Activated naive CD4-positive, alpha-beta T cell treated with anti-CD3 and anti-CD28 coated beads for 36 hours (primary cell): ENCODE results near the gene DMAC2L. TPM values are rescaled to one million over a fixed set of nuclear protein-coding genes. Genes with fewer than 3 reads are reported as not detected.
"Not testable (repeated sequence)": the region's sequence is repeated elsewhere in the genome, so short reads cannot be mapped to it uniquely, and the experiment has no call there.

Experiments used
- CTCF ChIA-PET: fragments of 350-600 bp; sonication (Branson Sonifier 250); formaldehyde crosslinking; loops from one replicate; lab custom pipeline; 2021; ENCODE audit warnings: antibody characterized with exemption; lab: Charles Lee
- DNase-seq: peaks from one replicate; pipeline ENCODE4 v3.0.0-alpha.2; 2020
- H3K27ac Mint-ChIP-seq: one replicate; pipeline ENCODE4 v1.8.0; 2021; ENCODE audit warnings: mild to moderate bottlenecking, mixed read lengths
- H3K27me3 Mint-ChIP-seq: one replicate; pipeline ENCODE4 v1.8.0; 2021; ENCODE audit warnings: low read depth, mixed read lengths
- H3K36me3 Mint-ChIP-seq: one replicate; pipeline ENCODE4 v1.8.0; 2021; ENCODE audit warnings: low read depth, mixed read lengths
- H3K4me1 Mint-ChIP-seq: one replicate; pipeline ENCODE4 v1.8.0; 2021; ENCODE audit warnings: low read depth, mixed read lengths
- H3K4me3 Mint-ChIP-seq: one replicate; pipeline ENCODE4 v1.8.0; 2021; ENCODE audit warnings: mild to moderate bottlenecking, moderate library complexity, mixed read lengths
- H3K9me3 Mint-ChIP-seq: one replicate; pipeline ENCODE4 v1.8.0; 2021; ENCODE audit warnings: mixed read lengths
- intact Hi-C: fragments of 100-400 bp; cut with micrococcal nuclease; formaldehyde crosslinking; loops from one replicate; pipeline ENCODE4 v1.15.1; 2023
- total RNA-seq, 2 experiments: library from RNA; stranded (reverse); gene quantifications; one replicate each; pipeline ENCODE4 v1.2.3, GENCODE V29; 2021

Gene DMAC2L
- total RNA-seq, 2 experiments from 2014 or later: 11.7 to 13.7 TPM

DNA sequence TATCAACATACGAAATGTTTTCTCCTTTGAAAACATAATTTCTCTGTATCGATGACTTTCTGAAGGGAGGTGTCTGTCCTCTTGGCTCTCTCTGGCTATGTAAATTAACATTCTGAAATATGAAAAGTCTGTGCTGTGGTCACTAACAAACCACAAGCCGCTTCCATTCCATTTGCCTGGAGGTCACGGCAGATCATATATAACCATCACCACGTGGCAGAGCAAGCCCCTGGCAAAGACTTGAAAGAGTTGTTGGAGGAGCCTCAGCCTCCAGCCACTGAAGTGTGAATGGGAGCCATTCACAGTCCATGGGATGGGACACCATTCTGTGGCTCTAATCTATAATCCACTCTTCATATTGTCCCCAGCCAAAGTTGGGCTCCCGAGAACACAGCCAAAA is 45.0 kb downstream of the DMAC2L start:
- H3K36me3 Mint-ChIP-seq: peaks cover 9% of the 10 kb centered on the region
- peaks cover 3% of the 10 kb centered on the region for H3K4me1 Mint-ChIP-seq
- no peaks in the 10 kb centered on the region for H3K27me3 Mint-ChIP-seq
- no peaks in the 10 kb centered on the region for H3K9me3 Mint-ChIP-seq
- CTCF ChIA-PET: no interaction called here
- no peak for DNase-seq
- H3K4me3 Mint-ChIP-seq: no peak overlapping the region
- intact Hi-C loops: no loop called here
- no peak overlapping the region for H3K27ac Mint-ChIP-seq

DNA sequence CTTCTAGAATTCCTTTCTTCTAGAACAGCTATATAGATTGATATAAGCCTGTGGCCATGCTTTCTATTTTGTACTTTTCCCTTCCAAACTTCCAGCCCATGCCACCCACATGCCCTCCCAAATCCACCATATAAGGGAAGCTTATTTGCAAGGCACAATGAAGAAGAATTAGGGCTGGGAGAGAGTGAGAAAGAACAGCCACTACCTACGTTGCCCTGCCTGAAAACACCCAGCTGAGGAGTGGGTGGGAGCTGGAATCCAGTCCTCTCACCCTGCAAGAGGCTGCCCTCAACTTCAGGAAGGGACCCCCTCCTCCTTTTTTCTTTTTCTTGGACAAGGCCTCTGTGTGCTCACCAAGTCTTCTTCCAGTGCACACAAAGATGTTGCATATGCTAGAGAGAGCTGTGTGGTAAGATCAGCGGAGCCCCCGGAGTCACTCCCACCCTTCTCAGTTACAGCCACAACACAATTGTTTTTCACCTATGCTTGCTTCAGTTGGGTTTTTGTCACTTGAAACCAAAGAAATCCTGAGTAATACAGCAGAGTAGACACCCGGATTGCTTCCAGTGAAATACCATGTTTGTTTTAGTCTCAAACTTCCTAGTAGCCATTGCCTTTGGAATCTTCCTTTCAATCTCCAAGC is 45.8 kb downstream of the DMAC2L start:
- H3K4me1 Mint-ChIP-seq: peaks cover 9% of the 10 kb centered on the region
- peaks cover 11% of the 10 kb centered on the region for H3K36me3 Mint-ChIP-seq
- no peak for DNase-seq
- H3K9me3 Mint-ChIP-seq: peaks cover 3% of the 10 kb centered on the region
- intact Hi-C loops: no loop called here
- CTCF ChIA-PET: no interaction called here
- H3K27ac Mint-ChIP-seq: no peak overlapping the region
- no peaks in the 10 kb centered on the region for H3K27me3 Mint-ChIP-seq
- H3K4me3 Mint-ChIP-seq: no peak overlapping the region

DNA sequence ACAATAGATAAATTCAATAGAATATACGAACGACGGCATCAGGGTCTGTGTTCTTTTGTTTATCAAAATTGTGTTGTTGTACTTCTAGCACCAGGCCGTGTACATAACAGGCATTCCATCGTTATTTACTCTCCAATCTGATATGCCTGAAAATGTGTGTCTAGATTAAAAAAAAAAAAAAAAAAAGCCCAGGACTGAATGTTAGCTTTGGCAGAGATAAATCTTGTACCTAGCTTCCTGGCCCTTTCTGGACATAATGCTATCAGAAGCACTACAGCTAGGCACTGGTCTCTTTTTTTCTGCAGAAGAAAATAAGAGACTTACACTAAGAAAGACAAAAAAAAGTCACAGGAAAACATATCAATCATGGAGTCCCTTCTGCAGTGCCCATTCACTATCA is 47.5 kb downstream of the DMAC2L start:
- Mint-ChIP-seq H3K36me3 (peaks cover 11% of the 10 kb centered on the region), H3K4me3 (no peak overlapping the region), H3K9me3 (peaks cover 3% of the 10 kb centered on the region), H3K27me3 (no peaks in the 10 kb centered on the region), H3K4me1 (peaks cover 21% of the 10 kb centered on the region), H3K27ac (no peak overlapping the region)
- CTCF ChIA-PET: interaction anchor here (0.9 to 1.1 kb wide), 3 partner anchors 12 to 183 kb away, joined by 3 to 4 read pairs (median 3); no protein-coding TSS in a partner anchor
- DNase-seq: no peak
- intact Hi-C loops: loop anchor here (5.0 kb wide), 1 partner anchor 428 kb away; no protein-coding TSS in a partner anchor

DNA sequence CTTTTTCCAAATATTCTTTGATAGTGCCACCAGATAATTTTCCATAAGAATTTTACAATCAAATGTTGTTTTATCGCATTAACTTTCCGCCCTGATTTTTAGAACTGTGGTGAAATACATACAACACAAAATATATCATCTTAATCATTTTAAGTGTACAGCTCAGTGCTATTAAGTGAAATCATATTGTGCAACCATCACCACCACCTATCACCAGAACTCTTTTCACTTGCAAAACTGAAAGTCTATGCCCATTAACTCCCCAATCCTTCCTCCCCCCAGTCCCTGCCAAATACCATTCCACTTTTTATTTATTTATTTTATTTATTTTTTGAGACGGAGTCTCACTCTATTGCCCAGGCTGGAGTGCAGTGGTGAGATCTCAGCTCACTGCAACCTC is 48.0 kb downstream of the DMAC2L start:
- CTCF ChIA-PET: interaction anchor here (0.6 to 0.9 kb wide), 2 partner anchors 59 to 183 kb away, joined by 3 read pairs; no protein-coding TSS in a partner anchor
- Mint-ChIP-seq H3K27me3 (no peaks in the 10 kb centered on the region), H3K4me3 (no peak overlapping the region), H3K4me1 (peaks cover 21% of the 10 kb centered on the region), H3K27ac (no peak overlapping the region), H3K36me3 (peaks cover 11% of the 10 kb centered on the region), H3K9me3 (peaks cover 3% of the 10 kb centered on the region)
- DNase-seq: no peak
- intact Hi-C loops: loop anchor here (5.0 kb wide), 1 partner anchor 427 kb away; no protein-coding TSS in a partner anchor

DNA sequence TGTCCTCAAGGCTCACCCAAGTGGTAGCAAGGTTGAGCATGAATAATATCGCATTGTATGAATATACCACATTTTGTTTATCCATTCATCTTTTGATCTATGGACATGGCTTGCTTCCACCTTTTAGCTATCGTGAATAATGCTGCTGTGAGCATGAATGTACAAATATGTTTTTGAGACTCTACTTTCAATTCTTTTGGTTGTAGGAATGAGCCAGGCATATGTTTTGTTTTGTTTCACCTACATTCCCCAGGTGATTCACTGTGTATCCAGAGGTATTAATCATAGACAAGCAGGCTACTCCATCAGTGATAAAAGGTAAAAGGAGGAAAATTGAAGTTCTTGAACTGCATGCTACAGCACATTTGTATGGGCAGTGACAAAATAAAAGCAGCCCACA is 48.7 kb downstream of the DMAC2L start:
- H3K4me3 Mint-ChIP-seq: no peak overlapping the region
- no peak overlapping the region for H3K27ac Mint-ChIP-seq
- peaks cover 11% of the 10 kb centered on the region for H3K36me3 Mint-ChIP-seq
- H3K27me3 Mint-ChIP-seq: no peaks in the 10 kb centered on the region
- intact Hi-C loops: loop anchor here (5.0 kb wide), 1 partner anchor 426 kb away; no protein-coding TSS in a partner anchor
- peaks cover 3% of the 10 kb centered on the region for H3K9me3 Mint-ChIP-seq
- H3K4me1 Mint-ChIP-seq: peaks cover 18% of the 10 kb centered on the region
- CTCF ChIA-PET: no interaction called here
- DNase-seq: no peak

DNA sequence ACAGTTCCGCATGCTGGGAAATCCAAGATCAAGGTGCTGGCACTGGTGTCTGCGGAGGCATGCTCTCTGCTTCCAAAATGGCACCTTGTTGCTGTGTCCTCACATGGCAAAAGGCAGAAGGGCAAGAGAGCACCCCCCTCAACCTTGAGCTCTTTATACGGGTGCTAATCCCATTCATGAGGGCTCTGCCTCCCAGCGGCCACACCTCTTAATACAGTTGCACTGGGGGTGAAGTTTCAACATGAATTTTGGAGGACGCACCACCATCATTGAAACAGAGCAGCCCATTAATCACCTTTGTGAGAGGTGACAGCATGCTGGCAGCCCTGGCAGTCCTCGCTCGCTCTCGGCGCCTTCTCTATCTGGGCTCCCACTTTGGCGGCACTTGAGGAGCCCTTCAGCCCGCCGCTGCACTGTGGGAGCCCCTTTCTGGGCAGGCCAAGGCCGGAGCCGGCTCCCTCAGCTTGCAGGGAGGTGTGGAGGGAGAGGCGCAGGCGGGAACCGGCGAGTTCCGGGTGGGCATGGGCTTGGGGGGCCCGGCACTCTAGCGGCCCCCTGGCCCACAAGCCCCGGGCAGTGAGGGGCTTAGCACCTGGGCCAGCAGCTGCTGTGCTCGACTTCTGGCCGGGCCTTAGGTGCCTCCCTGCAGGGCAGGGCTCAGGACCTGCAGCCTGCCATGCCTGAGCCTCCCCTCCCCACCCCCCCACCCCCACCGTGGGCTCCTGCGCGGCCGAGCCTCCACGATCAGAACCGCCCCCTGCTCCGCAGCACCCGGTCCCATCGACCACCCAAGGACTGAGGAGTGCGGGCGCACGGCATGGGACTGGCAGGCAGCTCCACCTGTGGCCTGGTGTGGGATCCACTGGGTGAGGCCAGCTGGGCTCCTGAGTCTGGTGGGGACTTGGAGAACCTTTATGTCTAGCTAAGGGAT is 49.6 kb downstream of the DMAC2L start:
- not testable (repeated sequence) for H3K36me3 Mint-ChIP-seq, H3K4me3 Mint-ChIP-seq, H3K9me3 Mint-ChIP-seq, H3K27ac Mint-ChIP-seq, H3K27me3 Mint-ChIP-seq, DNase-seq
- intact Hi-C loops: loop anchor here (5.0 kb wide), 1 partner anchor 426 kb away; no protein-coding TSS in a partner anchor
- CTCF ChIA-PET: interaction anchor here (1.0 kb wide), 1 partner anchor 41 kb away, joined by 7 read pairs; no protein-coding TSS in a partner anchor
- H3K4me1 Mint-ChIP-seq: peaks cover 18% of the 10 kb centered on the region

DNA sequence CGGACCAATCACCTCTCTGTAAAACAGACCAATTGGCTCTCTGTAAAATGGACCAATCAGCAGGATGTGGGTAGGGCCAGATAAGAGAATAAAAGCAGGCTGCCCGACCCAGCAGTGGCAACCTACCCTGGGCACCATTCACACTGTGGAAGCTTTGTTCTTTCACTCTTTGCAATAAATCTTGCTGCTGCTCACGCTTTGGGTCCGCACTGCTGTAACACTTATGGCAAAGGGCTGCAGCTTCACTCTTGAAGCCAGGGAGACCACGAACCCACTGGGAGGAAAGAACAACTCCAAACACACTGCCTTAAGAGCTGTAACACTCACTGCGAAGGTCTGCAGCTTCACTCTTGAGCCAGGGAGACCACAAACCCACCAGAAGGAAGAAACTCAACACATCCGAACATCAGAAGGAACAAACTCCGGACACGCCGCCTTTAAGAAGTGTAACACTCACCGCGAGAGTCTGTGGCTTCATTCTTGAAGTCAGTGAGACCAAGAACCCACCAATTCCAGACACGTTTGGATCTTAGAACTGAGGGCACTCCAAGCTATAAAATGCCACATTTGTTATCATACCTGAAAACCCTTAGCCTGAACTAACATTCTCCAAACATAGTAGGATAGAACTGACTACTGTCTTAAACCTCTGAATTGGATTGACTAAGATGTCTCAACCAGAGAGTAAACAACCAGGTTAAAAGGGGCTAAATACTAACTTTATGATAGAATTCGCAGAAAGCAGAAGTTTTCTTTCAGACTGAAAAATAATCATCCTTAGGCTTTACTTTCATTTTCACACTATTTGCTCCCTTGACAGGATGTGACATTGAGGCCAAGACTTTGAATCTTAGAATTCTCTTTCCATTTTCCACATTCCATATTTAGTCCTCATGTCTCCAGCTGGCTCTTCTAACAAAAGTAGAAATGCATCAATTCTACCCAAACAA is 50.9 kb downstream of the DMAC2L start:
- Mint-ChIP-seq H3K4me1 (peaks cover 18% of the 10 kb centered on the region), H3K9me3 (peaks cover 3% of the 10 kb centered on the region), H3K27ac (peak overlapping the region; percentile 84), H3K36me3 (peaks cover 7% of the 10 kb centered on the region), H3K4me3 (peak overlapping the region; percentile 73), H3K27me3 (no peaks in the 10 kb centered on the region)
- DNase-seq: peak; percentile 54
- intact Hi-C loops: loop anchor here (1.0 to 5.0 kb wide), 6 partner anchors 19 to 424 kb away; partner anchors contain the start of gene CDKL1
- CTCF ChIA-PET: interaction anchor here (0.7 to 1.4 kb wide), 8 partner anchors 17 to 393 kb away, joined by 3 to 7 read pairs (median 4); no protein-coding TSS in a partner anchor

DNA sequence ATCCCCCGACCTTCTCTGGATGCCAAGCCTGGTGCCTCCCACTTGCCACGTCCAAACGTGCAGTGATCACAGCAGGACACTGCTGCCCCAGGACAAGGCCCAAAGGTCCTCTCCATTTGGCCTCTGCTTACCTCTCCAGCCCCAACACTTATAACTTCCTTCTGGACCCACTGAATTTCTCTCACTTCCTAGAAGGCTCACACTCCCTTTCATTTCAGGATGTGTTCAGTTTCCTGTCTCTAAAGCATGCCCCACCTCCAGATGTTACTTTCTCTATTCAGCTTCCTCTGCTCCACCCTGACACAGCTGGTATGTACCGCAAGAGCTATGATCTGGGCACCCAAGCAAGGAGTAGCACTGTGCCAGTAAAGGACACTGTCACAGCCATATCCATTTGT is 51.6 kb downstream of the DMAC2L start:
- Mint-ChIP-seq H3K27ac (peak overlapping the region; percentile 84), H3K4me1 (peaks cover 18% of the 10 kb centered on the region), H3K36me3 (peaks cover 4% of the 10 kb centered on the region), H3K27me3 (no peaks in the 10 kb centered on the region), H3K9me3 (peaks cover 3% of the 10 kb centered on the region), H3K4me3 (peak overlapping the region; percentile 73)
- peak; percentile 74 for DNase-seq
- CTCF ChIA-PET: interaction anchor here (0.7 to 1.6 kb wide), 7 partner anchors 11 to 165 kb away, joined by 3 to 6 read pairs (median 4); no protein-coding TSS in a partner anchor
- intact Hi-C loops: loop anchor here (1.0 to 5.0 kb wide), 7 partner anchors 19 to 424 kb away; partner anchors contain the start of genes CDKL1, DMAC2L and L2HGDH

DNA sequence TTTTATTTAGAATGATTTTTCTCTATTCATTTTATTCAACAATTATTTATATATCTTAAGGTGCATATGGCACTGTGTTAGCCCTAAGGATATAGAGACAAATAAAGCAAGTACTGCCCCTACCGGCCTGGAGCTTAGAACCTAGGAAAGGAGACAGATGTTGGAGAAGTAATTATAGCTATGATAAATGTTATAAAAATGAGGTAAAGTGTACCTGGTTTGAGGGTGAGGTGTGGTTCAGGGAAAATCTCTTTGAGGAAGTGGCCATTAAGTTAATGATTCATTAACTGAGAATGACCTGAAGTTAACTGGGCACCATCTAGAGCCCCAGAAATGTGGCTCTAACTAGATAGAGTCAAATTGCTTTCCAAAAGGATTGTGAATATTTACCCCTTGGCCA is 52.7 kb downstream of the DMAC2L start:
- Mint-ChIP-seq H3K4me1 (peaks cover 18% of the 10 kb centered on the region), H3K27me3 (no peaks in the 10 kb centered on the region), H3K27ac (no peak overlapping the region), H3K36me3 (peaks cover 3% of the 10 kb centered on the region), H3K9me3 (peaks cover 3% of the 10 kb centered on the region), H3K4me3 (no peak overlapping the region)
- DNase-seq: no peak
- intact Hi-C loops: loop anchor here (1.0 to 5.0 kb wide), 2 partner anchors 52 to 423 kb away; partner anchors contain the start of genes DMAC2L and L2HGDH
- CTCF ChIA-PET: interaction anchor here (0.6 to 1.6 kb wide), 3 partner anchors 12 to 335 kb away, joined by 3 to 4 read pairs (median 3); no protein-coding TSS in a partner anchor

DNA sequence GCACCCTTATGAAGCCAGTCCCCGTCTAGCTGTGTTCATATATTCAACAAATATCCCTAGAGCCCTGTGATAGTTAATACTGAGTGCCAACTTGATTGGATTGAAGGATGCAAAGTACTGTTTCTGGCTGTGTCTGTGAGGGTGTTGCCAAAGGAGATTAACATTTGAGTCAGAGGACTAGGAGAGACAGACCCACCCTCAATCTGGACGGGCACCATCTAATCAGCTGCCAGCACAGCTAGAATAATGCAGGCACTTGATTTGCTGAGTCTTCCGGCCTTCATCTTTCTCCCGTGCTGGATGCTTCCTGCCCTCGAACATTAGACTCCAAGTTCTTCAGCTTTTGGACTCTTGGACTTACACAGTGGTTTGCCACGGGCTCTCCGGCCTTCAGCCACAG is 53.4 kb downstream of the DMAC2L start:
- H3K36me3 Mint-ChIP-seq, intact Hi-C loops, H3K4me3 Mint-ChIP-seq, H3K27ac Mint-ChIP-seq, DNase-seq, H3K9me3 Mint-ChIP-seq, H3K27me3 Mint-ChIP-seq: not testable (repeated sequence)
- peaks cover 18% of the 10 kb centered on the region for H3K4me1 Mint-ChIP-seq
- CTCF ChIA-PET: interaction anchor here (0.6 kb wide), 1 partner anchor 255 kb away, joined by 3 read pairs; no protein-coding TSS in a partner anchor

DNA sequence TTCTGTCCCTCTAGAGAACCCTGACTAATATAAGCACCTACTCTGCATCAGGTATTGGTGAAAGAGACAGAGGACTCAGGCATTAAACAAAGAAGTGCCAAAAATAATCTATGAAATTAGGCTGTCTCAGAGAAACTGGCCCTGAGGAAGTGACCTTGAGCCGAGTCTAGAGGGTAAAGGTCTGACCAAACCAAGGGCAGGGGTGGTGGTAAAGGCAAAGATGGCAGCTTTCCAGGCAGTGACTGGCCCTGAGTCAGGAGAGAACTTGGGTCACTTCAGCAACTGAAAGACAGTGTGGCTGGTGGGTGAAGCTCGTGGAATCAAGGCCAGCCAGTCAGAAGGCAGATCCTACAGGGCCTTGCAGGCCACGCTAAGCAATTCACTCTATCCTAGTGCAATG is 54.0 kb downstream of the DMAC2L start:
- Mint-ChIP-seq H3K4me1 (peaks cover 18% of the 10 kb centered on the region), H3K27ac (no peak overlapping the region), H3K9me3 (peaks cover 4% of the 10 kb centered on the region), H3K36me3 (peaks cover 3% of the 10 kb centered on the region), H3K4me3 (no peak overlapping the region), H3K27me3 (no peaks in the 10 kb centered on the region)
- intact Hi-C loops: no loop called here
- CTCF ChIA-PET: no interaction called here
- DNase-seq: no peak
